Measurements from ENCODE around the gene SNAI3.

DNA sequence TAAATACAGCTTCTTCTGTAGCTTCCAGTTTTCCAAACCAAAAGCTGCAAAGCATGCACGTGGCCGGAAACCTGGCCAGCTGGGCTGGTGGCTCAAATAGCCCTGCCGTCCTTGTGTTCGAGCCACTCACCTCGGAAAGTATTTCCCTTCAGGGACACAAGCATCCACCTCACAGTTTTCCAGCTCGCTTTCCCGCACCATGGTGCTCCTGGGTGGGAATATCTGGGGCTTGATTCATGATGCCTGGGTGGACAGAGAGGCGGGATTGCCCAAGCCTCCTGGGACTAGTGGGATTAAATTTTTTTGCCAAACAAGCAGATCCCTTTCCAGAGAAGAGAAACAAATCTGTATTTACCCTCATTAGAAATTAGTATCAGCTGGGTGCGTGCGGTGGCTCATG lies 16.3 kb downstream of the SNAI3 start:
- TF ChIP-seq, protein P1, sequence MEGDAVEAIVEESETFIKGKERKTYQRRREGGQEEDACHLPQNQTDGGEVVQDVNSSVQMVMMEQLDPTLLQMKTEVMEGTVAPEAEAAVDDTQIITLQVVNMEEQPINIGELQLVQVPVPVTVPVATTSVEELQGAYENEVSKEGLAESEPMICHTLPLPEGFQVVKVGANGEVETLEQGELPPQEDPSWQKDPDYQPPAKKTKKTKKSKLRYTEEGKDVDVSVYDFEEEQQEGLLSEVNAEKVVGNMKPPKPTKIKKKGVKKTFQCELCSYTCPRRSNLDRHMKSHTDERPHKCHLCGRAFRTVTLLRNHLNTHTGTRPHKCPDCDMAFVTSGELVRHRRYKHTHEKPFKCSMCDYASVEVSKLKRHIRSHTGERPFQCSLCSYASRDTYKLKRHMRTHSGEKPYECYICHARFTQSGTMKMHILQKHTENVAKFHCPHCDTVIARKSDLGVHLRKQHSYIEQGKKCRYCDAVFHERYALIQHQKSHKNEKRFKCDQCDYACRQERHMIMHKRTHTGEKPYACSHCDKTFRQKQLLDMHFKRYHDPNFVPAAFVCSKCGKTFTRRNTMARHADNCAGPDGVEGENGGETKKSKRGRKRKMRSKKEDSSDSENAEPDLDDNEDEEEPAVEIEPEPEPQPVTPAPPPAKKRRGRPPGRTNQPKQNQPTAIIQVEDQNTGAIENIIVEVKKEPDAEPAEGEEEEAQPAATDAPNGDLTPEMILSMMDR (IDR thresholded peaks at IDR 0.05 in 8 of 11, conservative IDR thresholded peaks at IDR 0.05 in 3 of 11), result no peak
- TF ChIP-seq POLR2AphosphoS5 (IDR thresholded peaks at IDR 0.05), result no peak
- no peak for TF ChIP-seq POLR2A (IDR thresholded peaks at IDR 0.05)

All from spleen (tissue), 7 donors.